GM18909 (cell line): ENCODE measurements around the gene HHIPL1.
"Not testable (repeated sequence)": the region's sequence is repeated elsewhere in the genome, so short reads cannot be mapped to it uniquely, and the experiment has no call there.

Experiments
- ATAC-seq: cut with Tn5 transposase; IDR thresholded peaks from one replicate; pipeline ENCODE4 v1.9.1; 2021; ENCODE audit warnings: mild to moderate bottlenecking; ENCODE audit not compliant: unreplicated experiment, poor library complexity

The HHIPL1 gene

GRCh38 chr14:99632410-99633035 is 12.4 kb upstream of the HHIPL1 start:
- no peak for ATAC-seq

GRCh38 chr14:99633141-99633540 is 11.8 kb upstream of the HHIPL1 start:
- no peak for ATAC-seq

- ATAC-seq: no peak
Measured at GRCh38 chr14:99633918-99634317, 11.0 kb upstream of the HHIPL1 start.

- ATAC-seq: no peak
Measured at GRCh38 chr14:99634443-99634842, 10.5 kb upstream of the HHIPL1 start.

- no peak for ATAC-seq
Measured at GRCh38 chr14:99635116-99635515, 9.8 kb upstream of the HHIPL1 start.

- ATAC-seq: no peak
Measured at GRCh38 chr14:99636487-99636886, 8.4 kb upstream of the HHIPL1 start.

GRCh38 chr14:99637624-99638023 is 7.3 kb upstream of the HHIPL1 start:
- no peak for ATAC-seq

- ATAC-seq: not testable (repeated sequence)
Measured at GRCh38 chr14:99642771-99643170, 2.2 kb upstream of the HHIPL1 start.

GRCh38 chr14:99643343-99643742 is 1.6 kb upstream of the HHIPL1 start:
- no peak for ATAC-seq

GRCh38 chr14:99644035-99644587 is 818 bp upstream of the HHIPL1 start:
- ATAC-seq: no peak

GRCh38 chr14:99645545-99646505 is 896 bp downstream of the HHIPL1 start:
- ATAC-seq: no peak

GRCh38 chr14:99647411-99647810 is 2.5 kb downstream of the HHIPL1 start:
- no peak for ATAC-seq

- no peak for ATAC-seq
Measured at GRCh38 chr14:99648027-99648784, 3.3 kb downstream of the HHIPL1 start.

- no peak for ATAC-seq
Measured at GRCh38 chr14:99649219-99649618, 4.3 kb downstream of the HHIPL1 start.

- no peak for ATAC-seq
Measured at GRCh38 chr14:99649643-99650042, 4.7 kb downstream of the HHIPL1 start.

- ATAC-seq: no peak
Measured at GRCh38 chr14:99650189-99650588, 5.3 kb downstream of the HHIPL1 start.

GRCh38 chr14:99651953-99652746 is 7.2 kb downstream of the HHIPL1 start:
- no peak for ATAC-seq

GRCh38 chr14:99654235-99654985 is 9.5 kb downstream of the HHIPL1 start:
- ATAC-seq: no peak

- no peak for ATAC-seq
Measured at GRCh38 chr14:99655521-99655920, 10.6 kb downstream of the HHIPL1 start.
